ENCODE data around the gene RNASEH1.
"Not testable (repeated sequence)": the region's sequence is repeated elsewhere in the genome, so short reads cannot be mapped to it uniquely, and the experiment has no call there.

RNASEH1 gene

DNA sequence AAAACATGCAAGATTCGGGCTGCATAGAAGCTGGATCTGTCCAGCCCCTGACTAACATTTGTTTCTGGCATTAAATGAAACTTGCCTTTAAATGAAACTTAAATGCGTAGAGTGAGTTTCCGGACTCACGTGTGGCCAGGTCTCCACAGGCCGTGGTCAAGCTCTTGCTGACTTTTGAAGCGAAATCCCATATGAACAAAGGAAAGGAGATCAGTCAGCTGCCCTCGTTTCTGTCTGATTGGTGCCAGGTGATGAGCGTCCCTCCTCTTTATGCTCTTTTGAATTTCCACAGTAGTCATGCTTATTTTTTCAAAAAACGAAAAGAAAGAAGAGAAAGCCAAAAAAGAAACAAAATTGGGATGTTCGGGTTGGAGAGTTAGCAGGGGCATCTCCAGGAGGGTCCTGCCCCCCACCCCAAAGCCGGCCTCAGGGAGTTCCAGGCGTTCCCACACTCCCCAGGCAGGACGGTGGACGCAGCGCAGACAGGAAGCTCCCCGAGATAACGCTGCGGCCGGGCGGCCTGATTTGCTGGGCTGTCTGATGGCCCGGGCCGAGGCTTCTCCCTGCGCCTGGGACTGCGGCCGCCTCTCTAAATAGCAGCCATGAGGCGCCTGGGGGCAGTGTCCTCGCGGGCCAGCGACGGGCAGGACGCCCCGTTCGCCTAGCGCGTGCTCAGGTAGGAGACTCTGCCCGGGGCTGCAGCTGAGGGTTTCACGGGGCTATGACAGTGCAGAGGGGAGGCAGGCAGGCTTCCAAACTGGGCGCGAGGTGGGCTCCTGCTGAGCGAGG lies 36.6 kb upstream of the RNASEH1 start, which contains the start of gene COLEC11:
TSS of gene COLEC11 (plus strand) at position 620 of the 789 bp plus-strand sequence. CDS start 9,229 bp downstream, outside the sequence.
- no peak for DNase-seq (ENCODE audit: low read depth in 1 of 2, low spot score in 1 of 2)

DNA sequence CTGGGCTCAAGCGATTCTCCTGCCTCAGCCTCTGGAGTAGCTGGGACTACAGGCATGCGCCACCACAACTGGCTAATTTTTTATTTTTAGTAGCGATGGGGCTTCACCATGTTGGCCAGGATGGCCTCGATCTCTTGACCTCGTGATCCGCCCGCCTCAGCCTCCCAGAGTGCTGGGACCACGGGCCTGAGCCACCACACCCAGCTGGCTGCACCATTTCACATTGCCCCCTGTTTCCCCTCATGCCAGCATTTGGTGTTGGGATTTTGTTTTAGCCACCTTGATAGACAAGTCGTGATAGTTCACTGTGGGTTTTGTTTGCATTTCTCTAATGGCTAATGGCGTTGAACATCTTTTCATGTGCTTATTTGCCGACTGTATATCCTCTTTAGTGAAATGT lies 31.0 kb upstream of the RNASEH1 start:
- no peak for DNase-seq (ENCODE audit: low read depth in 1 of 2, low spot score in 1 of 2)

- DNase-seq (ENCODE audit: low read depth in 1 of 2, low spot score in 1 of 2), result no peak
Observed at GRCh38 chr2:3588084-3588483, 30.0 kb upstream of the RNASEH1 start.

DNA sequence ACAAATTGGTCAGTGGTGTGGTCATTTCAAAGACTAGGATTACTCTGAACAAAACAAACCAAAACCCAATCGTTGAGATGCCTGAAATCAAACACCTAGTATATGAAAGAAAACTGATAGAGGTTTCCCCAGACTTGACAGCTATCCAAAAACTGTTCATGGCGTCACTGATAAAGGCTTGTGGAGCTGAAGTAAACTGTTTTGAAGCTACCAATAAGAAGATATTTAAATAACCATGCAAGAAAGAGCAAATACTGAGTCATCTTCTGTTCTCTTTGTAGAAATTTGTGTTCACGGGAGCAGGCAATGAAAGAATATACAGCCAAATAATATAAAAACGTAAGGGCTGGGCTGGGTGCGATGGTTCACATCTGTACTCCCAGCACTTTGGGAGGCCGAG lies 29.3 kb upstream of the RNASEH1 start:
- no peak for DNase-seq (ENCODE audit: low read depth in 1 of 2, low spot score in 1 of 2)

DNA sequence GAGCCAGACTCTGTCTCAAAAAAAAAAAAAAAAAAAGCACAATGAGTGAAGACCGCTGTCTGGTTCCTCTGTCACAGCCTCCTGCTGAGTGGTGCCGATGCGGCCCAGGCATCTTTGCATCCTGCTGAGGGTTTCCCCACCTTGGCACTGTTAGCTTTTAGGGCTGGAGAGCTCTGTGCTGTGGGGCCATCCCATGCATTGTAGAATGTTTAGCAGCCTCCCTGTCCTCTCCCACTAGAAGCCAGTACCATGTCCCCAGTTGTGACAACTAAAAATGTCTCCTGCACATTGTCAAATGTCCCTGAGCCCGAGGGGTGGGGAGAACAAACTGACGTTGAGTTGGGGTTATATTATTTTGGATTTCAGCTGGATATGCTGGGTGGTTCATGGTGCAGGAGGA lies 28.9 kb upstream of the RNASEH1 start:
- no peak for DNase-seq (ENCODE audit: low read depth in 1 of 2, low spot score in 1 of 2)

- DNase-seq (ENCODE audit: low read depth in 1 of 2, low spot score in 1 of 2), result no peak
Observed at GRCh38 chr2:3586220-3586619, 28.1 kb upstream of the RNASEH1 start.

DNA sequence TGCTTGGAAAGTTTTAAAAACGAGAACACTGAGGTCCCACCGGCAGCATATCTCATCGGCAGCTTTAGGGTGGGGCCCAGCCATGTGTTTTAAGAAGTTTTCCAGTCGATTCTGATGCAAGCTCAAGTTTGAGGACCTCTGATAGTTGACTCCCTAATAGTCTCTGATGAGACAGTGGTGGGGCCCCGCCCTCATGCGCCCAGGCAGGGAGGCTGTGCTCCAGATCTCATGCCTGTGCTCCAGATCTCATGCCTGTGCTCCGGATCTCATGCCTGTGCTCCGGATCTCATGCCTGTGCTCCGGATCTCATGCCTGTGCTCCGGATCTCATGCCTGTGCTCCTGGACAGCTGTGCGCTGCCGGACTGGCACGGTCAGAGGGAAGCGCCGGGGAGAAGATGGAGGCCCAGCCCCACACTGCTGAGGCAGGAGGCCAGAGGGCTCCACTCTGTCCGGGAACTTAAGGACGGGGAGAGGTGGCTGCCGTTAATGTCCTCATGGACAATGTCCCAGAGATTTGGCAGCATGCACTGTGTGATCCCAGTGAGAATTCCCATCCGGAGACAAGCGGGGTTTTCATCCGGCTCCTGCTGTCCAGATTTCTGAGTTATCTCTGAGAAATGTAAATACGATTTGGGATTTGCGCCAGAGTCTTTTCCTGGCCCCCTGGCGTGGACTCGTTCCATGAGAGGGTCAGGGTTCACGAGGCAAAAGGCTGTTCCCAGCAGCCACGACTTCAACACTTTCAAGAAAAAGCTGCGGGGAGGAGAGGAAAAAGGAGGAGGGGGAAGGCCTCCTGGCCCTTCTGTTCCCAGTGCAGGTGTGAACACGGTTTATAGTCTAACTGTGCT lies 27.4 kb upstream of the RNASEH1 start:
- no peak for DNase-seq (ENCODE audit: low read depth in 1 of 2, low spot score in 1 of 2)

- DNase-seq (ENCODE audit: low read depth in 1 of 2, low spot score in 1 of 2), result no peak
Observed at GRCh38 chr2:3584608-3585260, 26.6 kb upstream of the RNASEH1 start.

GRCh38 chr2:3584076-3584475 lies 25.9 kb upstream of the RNASEH1 start:
- no peak for DNase-seq (ENCODE audit: low read depth in 1 of 2, low spot score in 1 of 2)

DNA sequence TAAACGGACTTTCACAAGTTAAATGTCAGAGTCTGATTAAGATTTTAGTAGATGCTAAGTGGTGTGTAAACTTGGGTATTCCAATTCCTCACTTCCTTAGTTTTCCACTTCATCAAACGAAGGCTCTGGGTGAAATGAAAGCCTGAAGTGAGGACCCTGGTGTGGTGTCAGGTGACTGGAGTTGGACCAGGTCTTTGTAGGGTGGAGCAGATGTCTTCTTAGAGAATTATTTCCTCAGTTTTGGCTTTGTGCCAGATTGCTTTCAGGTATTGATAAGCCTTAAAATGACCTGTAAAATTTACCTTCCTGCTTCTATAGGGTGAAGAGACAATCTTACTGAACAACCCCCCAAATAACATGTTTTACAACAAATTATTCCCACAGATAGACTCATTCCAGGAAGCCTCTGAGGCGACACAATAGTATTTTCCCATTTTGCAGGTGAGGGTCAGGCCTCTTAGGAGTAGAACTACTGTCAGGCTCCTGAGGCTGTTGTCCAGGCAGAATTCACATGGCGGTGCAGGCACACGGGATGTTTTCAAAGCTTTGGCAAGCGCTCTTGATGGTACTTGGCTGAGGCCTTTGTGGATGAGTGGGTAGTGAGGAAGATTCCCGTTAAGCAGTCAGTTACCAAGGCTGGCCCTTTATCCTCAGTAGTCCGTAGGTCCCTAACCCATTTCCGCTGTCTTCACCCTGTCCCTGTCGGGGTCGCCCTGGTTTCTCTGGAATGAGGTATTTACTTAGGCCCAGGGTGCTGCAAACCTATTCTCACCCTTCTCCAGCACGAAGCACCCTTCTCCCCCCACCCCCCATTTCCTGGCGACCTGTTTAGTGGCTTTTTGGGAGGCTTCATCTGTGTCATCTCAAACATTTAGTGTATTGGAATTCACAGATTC lies 23.5 kb upstream of the RNASEH1 start:
- DNase-seq (ENCODE audit: low read depth in 1 of 2, low spot score in 1 of 2), result no peak

- DNase-seq (ENCODE audit: low read depth in 1 of 2, low spot score in 1 of 2), result no peak
Observed at GRCh38 chr2:3580449-3580848, 22.3 kb upstream of the RNASEH1 start.

DNA sequence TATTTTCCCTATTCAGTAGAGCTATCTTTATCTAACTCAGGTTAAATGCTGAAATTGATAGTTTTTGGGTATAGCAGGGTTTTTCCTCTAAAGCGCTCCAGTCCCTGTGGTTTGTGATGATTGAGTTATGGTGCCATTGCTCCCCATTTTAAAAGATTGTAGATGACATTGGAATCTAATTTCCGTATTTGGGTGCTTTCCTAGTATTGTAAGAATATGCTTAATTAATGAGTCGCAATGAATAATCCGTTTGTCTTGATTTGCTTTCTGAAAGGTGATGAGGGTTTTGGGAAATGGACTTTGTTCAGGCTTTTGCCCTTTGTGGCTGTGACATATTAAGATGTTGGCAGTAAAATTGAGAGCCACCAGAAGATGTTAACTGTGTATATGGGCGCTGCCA lies 20.9 kb upstream of the RNASEH1 start:
- DNase-seq (ENCODE audit: low read depth in 1 of 2, low spot score in 1 of 2), result no peak

DNA sequence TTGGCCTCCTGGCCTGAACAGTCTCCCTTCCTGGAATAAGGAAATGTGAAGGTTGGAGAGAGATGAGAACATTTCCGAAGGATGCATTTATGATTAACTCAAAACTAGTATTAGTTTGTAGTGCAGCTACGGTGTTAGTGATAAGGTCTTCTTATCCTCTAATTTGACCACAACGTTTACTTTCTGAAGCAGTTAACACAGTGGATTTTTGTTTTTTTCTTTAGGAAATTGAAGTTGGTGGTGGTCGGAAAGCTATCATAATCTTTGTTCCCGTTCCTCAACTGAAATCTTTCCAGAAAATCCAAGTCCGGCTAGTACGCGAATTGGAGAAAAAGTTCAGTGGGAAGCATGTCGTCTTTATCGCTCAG lies 18.1 kb upstream of the RNASEH1 start:
- not testable (repeated sequence) for DNase-seq (ENCODE audit: low read depth in 1 of 2, low spot score in 1 of 2)

DNA sequence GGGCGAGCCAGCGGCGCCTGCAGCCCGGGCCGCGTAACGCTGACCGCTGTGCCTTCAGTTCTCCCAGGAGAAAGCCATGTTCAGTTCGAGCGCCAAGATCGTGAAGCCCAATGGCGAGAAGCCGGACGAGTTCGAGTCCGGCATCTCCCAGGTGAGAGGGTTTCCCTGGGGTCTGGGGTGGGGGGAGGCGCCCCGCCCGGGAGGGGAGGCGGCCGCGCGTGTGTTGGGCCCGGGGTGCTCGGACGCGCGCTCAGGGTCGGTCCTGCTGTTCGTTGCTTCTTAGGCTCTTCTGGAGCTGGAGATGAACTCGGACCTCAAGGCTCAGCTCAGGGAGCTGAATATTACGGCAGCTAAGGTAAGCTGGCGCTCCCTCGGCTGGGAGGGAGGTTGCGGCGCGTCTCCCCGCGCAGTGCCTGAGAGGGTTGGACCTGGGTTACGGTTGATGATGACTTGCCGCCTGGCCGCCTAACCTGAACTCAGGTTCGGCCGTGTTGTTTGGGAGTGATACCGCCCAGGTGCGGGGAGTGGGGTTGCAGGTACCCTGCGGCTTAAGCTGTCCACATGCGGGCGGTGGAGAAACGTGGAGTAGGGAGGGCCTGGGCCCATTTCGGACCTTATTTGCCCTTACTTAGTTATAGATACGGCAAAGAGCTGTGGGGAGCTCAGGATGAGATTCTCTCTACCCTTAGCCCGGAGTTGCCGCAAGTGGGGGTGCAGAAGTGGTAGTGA lies 17.6 kb upstream of the RNASEH1 start:
- peak in 1 of 2 donors; percentile 12 for DNase-seq (ENCODE audit: low read depth in 1 of 2, low spot score in 1 of 2)

DNA sequence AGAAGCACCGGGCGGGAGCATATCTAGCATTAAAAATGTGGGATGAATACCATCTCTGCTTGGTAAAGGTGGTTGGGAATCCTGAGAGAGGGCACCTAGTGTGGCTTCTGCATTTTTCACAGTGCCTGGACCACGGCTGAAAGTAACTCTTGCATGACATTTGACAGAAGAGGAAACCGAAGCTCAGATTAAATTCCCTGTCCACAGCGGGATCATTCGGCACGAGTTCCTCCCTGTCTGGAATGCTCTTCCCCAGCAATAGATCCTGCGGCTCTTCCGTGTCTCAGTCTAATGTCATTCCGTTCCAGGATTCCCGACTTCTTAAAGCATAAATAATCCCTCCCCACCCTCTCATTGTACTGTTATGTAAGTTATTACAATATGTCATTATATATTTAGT lies 16.0 kb upstream of the RNASEH1 start:
- no peak for DNase-seq (ENCODE audit: low read depth in 1 of 2, low spot score in 1 of 2)

DNA sequence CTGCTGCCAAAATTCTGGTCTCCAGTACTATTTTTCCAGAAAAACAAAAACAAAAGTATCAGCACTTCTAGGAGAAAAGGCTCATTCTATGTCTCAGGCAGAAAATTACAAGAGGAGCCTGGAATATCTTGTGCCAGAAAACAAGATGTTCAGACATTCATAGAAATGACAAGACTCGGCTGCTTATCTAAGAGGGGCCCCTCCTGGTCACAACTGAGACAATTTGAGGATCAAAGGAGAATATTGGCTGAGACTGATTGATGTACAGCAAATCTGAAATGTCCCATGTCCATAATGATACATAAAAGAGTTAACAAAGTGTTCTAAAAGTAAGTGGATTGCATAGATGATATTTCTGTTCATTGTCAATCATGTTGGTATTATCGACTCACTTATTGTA lies 14.5 kb upstream of the RNASEH1 start:
- no peak for DNase-seq (ENCODE audit: low read depth in 1 of 2, low spot score in 1 of 2)

GRCh38 chr2:3571284-3571683 lies 13.2 kb upstream of the RNASEH1 start:
- DNase-seq (ENCODE audit: low read depth in 1 of 2, low spot score in 1 of 2), result no peak

GRCh38 chr2:3569656-3570055 lies 11.5 kb upstream of the RNASEH1 start:
- DNase-seq (ENCODE audit: low read depth in 1 of 2, low spot score in 1 of 2), result not testable (repeated sequence)

GRCh38 chr2:3566806-3567205 lies 8.7 kb upstream of the RNASEH1 start:
- no peak for DNase-seq (ENCODE audit: low read depth in 1 of 2, low spot score in 1 of 2)

DNA sequence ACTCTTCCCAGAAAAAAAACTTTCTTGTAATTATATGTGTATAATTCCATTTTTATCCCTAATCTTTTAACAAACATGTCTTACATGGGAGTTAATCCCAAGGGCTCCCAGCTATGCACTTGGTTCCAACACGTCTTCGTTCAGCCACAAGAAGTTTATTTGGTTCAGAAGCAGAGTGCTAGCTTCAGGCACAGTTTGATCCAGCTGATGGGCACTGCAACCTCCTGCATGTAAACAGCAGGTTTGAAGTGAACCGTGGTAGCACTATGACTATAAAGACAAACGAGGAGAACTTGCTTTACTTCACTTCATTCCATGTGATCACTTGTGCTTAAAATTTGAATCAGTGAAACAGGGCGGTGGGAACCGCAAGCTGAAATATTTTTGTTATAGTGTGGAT lies 7.0 kb upstream of the RNASEH1 start:
- DNase-seq (ENCODE audit: low read depth in 1 of 2, low spot score in 1 of 2), result no peak
